TTC549 (cell line): Measurements from ENCODE around the gene KPNA2.
"Not testable (repeated sequence)": the region's sequence is repeated elsewhere in the genome, so short reads cannot be mapped to it uniquely, and the experiment has no call there.

Experiments used
- FAIRE-seq: peaks from 2 replicates; lab custom pipeline; 2012; peaks lifted over from hg19 to GRCh38; lab: Jason Lieb, UNC

The KPNA2 gene

DNA sequence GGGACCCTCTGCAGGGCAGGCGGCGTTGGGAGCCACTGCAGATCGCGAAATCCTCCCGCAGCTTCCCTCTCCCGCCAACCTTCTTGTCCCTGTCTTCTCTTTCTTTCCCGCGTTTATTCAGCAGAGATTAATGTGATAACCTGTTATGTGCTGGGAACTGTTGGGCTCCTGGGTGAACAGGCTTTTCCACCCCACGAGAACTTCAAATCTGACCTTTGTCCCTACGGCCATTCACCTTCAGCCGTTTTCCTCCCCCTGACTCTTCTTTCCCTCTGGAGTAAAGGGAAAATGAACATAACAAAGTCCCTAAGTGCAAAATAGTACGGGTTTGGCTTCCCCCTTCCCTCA, 15.2 kb upstream of the KPNA2 start:
- FAIRE-seq, result no peak

DNA sequence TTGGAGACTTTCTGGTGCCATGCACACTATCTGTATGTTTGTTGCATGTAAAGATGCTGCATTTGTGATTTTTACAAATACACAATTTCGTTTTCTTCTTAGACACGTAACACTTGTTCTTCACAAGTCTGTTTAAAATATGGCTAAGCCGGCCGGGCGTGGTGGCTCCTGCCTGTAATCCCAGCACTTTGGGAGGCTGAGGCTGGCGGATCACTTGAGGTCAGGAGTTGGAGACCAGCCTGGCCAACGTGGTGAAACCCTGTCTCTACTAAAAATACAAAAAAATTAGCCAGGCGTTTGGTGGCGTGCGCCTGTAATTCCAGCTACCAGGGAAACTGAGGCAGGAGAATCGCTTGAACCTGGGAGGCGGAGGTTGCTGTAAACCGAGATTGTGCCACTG, 14.7 kb upstream of the KPNA2 start:
- not testable (repeated sequence) for FAIRE-seq

DNA sequence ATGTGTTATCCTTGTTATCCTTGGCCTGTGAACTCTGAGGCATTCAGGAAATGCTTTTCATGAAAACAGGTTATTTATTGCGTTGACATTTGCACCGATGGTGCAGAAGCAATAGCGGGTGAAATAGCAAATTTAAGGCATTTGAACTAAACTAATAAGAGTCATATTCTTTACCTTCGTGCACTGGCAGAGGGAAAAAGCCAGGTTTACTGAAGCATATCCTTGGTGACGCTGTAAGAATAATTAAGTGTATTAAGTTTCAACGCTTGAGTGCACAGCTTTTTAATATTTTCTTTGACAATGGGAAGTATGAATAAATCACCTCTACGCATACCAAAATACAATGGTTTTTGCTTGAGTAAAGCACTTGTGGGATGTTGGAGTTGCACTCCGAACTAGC, 13.6 kb upstream of the KPNA2 start:
- FAIRE-seq, result no peak

DNA sequence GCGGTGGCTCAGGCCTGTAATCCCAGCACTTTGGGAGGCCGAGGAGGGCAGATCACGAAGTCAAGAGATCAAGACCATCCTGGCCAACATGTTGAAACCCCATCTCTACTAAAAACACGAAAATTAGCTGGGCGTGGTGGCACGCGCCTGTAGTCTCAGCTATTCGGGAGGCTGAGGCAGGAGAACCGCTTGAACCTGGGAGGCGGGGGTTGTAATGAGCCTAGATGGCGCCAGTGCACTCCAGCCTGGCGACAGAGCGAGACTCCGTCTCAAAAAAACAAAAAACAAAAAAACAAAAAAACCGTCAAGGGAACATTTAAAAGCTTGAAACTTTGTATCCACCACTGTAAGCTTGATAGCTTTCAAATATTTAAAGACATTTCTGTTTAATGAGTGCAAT, 13.0 kb upstream of the KPNA2 start:
- FAIRE-seq, result not testable (repeated sequence)

DNA sequence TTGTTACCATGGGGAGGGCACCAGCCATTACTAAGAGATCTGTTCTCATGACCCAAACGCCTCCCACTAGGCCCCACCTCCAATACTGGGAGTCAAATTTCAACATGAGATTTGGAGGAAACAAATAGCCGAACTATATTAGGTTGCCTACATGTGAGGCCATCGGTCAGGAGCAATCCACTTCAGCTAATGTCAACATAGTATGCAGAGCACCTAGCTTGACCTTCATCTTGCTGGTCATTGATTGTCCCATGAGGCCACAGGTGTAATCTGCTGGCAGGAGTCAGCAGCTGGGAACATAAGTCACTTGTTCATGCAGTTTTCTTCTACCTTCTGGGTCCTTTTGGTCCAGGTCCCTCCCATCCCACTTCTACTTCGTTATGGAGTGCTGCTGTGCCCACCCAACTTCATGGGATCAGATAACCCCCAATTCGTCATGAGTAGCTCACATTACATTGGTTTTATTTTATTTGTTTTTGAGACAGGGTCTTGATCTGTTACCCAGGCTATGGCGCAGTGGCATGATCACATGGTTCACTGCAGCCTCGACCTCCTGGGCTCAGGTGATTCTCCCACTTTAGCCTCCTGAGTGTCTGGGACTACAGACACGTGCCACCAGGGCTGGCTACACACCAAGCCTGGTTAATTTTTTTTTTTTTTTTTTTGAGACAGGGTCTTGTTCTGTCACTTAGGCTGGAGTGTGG, 5.9 kb upstream of the KPNA2 start:
- no peak for FAIRE-seq

DNA sequence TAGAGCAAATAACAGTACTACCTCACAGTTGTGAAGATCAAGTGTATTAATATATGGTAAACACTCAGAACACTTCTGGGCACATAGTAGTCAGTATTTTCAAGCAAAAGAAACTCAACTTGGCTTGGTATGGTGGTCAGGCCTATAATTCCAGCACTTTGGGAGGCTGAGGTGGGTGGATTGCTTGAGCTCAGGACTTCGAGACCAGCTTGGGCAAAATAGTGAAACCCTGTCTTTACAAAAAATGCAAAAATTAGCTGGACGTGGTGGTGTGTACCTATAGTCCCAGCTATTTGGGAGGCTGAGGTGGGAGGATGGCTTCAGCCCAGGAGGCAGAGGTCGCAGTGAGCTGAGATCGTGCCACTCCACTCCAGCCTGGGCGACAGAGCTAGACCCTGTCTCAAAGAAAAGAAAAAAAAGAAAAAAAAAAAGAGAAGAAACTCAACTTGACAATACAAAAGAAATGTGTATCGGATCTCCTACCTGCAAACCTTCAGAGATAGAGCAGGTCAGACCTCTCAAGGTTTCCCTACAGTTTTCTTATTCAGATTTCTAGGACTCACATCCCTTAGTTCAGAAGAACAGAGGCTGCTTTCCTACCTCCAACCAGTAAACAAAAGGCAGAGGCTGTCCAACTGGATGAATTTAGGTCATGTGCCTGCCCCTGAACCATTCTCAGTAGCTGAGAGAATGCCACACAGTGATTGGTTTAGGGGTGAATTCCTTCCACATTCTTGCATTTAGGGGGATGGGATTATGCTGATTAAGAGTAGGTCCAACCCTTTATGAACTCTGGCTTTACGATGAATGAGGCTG, 1.7 kb upstream of the KPNA2 start:
- FAIRE-seq, result peak; percentile 91

DNA sequence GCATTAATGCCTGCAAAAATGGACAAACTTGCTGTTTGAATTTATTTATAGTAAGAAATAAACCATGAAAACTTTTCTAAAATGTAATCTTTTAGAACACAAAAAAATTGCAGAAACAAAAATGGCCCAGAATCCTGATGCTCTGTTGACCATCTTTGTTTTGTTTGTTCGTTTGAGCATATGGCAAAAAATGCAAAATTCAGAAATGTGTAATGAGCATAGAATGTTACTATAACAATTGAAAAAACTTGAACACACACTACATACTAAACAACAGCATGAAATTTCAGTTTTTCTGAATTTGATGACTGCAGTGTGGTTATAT, 1.1 kb upstream of the KPNA2 start:
- no peak for FAIRE-seq

DNA sequence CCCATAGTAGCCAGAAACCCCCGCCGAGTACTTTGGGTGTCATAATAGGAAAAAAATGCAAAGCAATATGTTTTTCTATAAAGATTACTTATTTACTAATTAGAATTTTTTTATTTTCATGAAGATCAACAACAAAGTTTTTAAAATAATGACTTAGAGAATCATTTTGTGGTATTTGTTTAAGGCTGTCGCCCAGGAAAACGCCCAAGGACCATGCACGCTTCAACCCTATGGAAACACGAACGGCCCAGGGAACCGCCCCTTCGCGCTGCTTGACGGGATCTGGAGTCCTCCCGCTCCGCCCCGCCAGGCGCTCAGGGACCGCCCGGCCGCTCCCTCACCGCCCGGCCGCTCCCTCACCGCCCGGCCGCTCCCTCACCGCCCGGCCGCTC, 408 bp upstream of the KPNA2 start:
- peak; percentile 80 for FAIRE-seq

DNA sequence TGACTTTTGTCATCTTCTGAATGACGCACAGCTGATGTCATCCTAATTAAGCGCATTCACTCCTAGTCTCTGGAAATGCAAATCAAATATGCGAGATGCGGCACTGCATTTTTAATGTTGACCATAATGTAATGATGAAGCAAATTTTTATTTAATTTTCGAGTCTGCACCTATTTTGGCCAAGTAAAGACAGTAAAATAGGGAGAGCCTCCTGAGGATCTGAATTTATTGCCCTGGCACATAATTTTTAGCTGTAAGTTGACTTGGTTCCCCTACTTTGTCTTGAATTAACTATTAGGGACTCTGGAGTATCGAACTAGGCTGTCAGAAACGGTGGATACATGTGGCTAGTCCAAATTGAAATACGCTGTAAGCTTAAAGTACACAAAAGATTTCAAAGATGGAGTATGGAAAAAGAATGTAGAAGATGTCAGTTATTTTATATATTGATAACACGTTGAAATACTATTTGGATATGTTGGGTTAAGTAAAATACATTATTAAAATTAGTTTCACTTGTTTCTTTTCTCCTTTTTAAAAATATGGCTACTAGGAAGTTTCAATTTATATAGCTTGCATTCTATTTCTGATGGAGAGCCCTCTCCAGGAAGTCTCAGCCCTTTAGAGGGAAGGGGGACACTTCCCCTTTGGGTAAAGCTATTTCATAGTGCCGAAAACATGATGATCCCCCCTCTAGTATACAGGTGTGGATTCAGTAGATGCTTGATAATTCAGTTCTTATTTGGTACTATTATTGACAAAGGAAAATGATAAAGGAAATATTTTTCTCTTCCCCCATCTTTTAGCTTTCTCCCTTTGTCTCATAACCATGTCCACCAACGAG, 991 bp downstream of the KPNA2 start:
- no peak for FAIRE-seq

DNA sequence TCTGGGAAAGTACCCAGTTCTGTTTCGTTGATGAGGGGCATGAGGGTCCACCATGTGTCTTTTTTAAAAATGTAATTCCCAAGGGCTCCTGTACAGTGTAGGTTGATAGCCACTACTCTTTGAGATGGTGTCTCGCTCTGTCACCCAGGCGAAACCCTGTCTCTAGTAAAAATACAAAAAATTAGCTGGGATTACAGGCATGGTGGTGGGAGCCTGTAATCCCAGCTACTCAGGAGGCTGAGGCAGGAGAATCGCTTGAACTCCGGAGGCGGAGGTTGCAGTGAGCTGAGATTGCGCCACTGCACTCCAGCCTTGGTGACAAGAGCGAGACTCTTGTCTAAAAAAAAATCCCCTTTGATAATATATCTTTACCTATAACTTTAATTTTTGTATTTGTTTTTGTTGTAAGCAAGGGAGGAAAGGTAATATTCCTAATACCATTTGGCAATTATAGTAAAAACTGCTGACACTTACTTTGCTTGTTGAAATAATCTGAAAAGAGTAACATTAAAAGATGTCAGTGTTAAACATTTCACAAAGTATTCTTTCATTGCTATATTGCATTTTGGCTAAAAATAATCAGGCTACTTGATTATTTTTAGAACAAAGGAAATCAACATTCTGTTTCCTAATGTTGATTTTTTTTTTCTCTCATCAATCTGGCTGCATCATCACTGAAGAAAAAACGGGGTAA, 11.8 kb downstream of the KPNA2 start:
- FAIRE-seq, result no peak

DNA sequence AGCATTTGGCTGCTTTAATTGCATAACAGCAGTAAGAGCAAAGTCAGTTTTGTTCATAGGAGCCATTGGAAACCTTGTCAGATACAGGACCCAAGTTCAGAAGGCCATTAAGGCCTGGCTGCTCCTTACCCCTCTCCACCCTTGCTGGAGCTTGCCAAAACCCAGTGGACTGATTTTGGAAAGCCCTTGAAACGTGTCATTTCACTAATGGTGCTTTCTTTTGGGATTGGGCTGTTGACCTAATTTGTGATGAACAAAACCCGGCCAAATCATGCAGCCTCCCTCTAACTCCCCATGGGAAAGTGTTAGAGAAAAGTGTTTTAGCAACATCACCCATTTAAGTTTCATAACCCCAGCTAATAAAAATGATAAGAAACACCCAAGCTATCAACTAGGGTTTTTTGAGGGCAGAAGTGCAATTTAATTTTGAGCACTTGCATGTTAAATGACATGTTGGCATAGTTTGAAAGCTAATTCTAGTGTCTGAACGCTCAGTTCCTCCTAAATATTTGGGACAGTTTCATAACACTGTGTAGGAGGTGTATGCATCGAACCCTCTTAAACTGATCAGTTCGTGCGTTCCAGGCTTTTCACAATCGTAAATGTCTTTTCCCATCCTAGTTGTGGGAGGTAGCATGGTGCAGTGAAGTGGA, 12.5 kb downstream of the KPNA2 start:
- FAIRE-seq, result peak; percentile 65

DNA sequence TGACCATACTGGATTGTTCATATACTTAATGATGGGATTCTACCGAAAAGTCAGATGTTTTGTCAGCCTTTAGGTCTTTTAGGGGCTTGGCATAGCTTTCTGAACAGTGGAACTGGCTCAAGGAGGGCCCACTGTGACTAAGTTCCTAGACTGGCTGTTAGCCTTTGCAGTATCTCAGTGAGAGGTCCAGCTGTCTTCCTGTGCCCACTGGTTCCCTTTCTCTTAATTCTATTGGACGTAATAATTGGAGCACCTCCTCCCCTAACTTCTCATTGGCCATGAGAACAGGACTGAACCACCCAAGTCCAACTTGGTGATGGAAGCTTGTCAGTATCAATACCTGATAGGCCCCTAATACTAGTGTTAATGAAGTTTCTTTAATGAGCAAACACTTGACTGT, 13.5 kb downstream of the KPNA2 start:
- FAIRE-seq, result peak; percentile 84

DNA sequence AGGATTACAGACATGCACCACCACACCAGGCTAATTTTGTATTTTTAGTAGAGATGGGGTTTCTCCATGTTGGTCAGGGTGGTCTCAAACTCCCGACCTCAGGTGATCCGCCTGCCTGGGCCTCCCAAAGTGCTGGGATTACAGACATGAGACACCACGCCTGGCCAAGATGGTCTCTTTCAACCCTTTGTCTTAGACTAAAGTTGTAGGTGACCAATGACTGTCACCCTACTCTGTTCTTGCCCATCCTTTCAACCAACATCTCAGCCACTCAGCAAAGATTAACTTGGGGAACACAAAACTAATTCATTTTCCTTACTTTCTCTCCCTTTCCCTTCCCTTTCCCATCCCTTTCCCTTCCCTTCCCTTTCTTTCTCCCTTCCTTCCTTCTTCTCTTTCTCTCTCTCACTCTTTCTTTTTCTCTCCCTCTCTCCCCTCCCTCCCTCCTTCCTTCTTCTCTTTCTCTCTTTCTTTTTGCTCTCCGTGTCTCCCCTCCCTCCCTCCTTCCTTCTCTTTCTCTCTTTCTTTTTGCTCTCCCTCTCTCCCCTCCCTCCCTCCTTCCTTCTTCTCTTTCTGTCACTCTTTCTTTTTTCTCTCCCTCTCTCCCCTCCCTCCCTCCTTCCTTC, 14.4 kb downstream of the KPNA2 start:
- not testable (repeated sequence) for FAIRE-seq

DNA sequence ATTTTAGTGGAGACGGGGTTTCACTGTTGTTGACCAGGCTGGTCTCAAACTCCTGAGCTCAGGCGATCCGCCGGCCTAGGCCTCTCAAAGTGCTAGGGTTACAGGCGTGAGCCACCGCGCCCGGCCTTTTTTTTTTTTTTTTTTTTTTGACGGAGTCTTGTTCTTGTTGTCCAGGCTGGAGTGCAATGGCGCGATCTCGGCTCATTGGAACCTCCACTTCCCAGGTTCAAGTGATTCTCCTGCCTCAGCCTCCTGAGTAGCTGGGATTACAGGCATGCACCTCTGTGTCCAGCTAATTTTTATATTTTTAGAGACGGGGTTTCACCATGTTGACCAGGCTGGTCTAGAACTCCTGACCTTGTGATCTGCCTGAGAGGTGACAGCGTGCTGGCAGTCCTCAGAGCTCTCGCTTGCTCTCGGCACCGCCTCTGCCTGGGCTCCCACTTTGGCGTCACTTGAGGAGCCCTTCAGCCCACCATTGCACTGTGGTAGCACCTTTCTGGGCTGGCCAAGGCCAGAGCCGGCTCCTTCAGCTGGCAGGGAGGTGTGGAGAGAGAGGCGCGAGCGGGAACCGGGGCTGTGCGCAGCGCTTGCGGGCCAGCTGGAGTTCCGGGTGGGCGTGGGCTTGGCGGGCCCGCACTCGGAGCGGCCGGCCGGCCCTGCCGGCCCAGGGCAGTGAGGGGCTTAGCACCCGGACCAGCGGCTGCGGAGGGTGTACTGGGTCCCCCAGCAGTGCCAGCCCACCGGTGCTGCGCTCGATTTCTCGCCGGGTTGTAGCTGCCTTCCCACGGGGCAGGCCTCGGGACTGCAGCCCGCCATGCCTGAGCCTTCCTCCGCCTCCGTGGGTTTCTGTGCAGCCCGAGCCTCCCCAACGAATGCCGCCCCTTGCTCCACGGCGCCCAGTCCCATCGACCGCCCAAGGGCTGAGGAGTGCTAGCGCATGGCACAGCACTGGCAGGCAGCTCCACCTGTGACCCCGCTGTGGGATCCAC, 16.1 kb downstream of the KPNA2 start:
- not testable (repeated sequence) for FAIRE-seq

DNA sequence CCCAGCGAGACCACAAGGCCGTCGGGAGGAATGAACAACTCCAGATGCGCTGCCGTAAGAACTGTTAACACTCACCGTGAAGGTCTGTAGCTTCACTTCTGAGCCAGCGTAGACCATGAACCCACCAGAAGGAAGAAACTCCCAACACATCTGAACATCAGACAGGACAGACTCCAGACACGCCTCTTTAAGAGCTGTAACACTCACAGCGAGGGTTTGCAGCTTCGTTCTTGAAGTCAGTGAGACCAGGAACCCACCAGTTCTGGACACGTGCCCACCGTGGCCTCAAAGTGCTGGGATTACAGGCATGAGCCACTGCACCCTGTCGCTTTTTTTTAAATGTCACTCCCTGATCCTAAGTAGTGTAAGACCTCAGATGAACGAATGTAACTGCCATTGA, 17.3 kb downstream of the KPNA2 start:
- no peak for FAIRE-seq

DNA sequence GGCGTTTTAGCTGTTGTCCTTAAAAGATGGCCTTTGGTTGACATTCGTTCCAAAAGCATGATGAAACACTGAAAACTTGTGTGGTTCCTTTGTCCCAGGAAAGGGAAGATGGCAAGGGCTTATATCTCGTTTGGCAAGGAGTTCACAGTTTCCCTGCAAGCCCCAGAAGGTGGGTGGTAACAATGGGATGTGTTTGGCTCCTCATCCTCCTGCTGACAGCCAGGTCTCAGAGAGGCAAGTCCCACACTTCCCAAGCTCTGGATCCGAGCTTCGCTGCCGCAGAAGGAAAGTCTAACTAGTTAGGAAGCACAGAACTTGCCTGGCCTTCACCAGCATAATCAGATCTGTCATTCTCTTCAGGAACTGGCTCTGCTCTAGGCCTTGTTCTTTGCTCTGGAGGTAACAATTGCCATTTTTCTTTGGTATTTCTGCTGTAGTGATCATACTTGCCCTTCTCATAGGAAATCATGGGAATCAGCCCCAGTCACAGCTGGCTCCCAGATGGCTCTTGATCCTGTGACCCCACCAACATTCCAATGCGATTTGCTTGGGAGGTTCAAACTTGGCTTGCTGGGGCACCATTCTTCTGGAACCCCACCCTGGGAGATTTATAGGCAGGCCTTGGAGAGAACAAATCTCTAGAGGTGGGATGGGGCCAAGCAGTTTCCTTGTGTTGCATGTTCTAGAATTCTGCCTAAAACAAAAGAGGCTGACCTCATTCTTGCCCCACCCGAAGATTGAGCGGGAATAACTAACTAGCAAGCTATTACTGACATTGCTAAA, 17.9 kb downstream of the KPNA2 start:
- no peak for FAIRE-seq

DNA sequence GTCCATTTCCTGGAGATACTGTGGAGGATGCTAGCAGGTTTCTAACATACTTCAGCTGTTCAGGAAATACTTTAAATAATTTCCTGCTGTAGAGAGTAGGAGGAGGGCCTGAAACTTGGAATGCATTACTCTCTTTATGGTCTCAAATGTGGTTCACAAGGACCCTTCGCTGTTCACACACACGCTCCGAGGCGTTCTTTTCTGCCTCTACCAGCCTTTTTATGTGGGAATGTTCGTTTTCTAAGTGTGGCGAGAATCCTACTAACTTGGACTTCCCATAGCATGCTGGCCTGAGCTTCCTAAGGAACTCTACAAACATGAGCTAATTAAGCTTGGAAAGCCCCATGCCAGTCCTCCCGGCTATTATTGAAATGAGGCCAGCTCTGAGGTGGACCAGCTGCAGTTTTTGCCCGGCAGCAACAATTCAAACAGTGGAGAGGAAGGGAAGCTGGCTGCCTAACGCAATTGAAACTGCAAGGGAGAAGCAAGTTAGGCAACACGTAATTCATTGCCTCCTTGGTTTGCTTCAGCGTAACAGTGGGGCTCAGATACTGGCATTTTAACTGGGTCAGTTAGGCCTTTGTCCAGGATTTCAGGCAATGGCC, 18.9 kb downstream of the KPNA2 start:
- no peak for FAIRE-seq

DNA sequence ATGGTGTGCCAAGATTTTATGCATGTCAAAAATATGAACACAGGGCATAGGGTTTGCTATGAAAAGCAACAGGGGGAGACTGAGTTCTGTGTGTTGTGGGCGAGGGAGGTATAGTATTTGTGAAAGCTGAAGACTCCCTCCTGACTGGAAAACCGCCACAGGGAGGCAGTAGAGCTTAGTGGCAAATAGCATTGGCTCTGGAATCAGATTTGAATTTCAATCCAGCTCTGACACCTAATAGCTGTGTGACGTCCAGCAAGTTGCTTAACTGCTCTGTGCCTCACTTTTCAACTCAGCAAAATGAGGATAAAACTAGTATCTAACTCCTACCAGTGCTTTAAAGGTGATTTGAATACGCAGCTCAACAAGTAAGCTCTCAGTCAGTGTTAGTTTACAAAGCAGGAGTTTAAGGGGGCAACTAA, 22.0 kb downstream of the KPNA2 start:
- FAIRE-seq, result no peak

DNA sequence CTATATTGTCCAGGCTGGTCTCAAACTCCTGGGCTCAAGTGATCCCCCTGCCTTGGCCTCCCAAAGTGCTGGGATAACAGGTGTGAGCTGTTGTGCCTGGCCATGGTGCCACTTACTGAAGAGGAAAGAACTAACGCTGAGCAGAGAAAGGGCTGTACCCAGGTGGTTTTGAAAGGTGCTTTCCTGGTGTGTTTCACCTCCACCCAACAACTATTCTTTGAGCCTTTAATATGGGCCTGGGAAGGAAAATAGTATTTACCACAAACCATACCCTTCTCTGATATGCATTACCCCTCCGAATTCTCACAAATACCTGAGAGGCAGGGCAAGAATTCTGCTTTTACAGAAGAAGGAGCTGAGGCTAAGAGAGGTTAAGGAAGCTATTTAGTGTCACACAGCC, 24.8 kb downstream of the KPNA2 start:
- no peak for FAIRE-seq
